D341Med (cell line): Measurements from ENCODE around the gene SHC2.
A peak's percentile ranks its signal among the peaks of the same experiment; 100 is the strongest.
"Not testable (repeated sequence)": the region's sequence is repeated elsewhere in the genome, so short reads cannot be mapped to it uniquely, and the experiment has no call there.

Experiments
- DNase-seq: peaks from one replicate; pipeline ENCODE4 v3.0.0; 2012; ENCODE audit warnings: low spot score

Gene SHC2

DNA sequence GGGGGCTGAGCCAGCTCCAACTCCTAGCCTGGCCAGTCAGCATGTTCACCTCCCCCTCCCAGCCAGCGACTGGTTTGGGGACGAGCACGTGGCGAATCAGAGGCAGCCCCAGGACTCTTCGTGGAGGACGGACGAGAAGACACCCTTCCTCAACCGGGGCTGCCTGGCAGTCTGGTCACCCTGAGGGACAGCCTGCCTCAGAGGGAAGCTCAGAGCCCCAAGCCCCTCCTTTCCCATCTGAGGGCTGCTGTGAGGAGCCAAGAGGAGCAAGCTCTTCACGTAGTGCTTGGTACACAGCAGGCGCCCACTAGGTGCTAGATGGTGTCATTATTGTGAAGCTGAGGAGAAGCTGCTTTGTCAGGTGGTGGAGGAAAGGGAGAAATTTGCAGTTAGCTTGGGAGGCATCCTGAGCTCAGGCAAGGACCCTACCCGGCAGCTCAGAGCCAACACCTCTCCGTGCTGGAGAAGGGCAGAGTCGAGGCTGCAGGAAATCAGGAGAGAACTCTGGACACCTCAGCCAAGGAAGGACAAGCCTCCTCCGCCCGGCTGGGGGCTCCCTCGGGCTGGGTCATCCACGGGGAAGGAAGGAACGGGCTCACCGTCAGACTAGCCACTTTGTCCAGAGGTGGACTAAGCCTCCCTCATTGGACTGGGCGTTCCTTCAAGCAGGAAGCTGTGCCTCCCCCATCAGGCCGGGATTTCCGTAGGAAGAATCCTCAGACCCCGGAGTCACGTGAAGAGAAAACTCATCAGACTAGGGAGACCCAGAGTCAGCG lies 37.0 kb downstream of the SHC2 start:
- no peak for DNase-seq

DNA sequence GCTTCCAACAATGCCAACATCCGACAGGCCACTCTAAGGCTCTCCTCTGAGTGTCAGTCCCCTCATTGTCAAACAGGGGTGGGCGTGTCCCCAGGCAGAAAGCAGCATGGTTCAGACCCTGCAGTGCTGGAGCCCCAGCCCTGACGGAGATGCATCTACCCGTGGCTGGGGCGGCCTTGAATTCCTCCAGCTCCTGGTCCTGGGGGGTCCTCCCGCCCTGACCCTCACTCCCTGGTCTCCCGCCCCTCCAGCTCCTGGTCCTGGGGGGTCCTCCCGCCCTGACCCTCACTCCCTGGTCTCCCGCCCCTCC lies 38.0 kb downstream of the SHC2 start:
- DNase-seq: not testable (repeated sequence)

DNA sequence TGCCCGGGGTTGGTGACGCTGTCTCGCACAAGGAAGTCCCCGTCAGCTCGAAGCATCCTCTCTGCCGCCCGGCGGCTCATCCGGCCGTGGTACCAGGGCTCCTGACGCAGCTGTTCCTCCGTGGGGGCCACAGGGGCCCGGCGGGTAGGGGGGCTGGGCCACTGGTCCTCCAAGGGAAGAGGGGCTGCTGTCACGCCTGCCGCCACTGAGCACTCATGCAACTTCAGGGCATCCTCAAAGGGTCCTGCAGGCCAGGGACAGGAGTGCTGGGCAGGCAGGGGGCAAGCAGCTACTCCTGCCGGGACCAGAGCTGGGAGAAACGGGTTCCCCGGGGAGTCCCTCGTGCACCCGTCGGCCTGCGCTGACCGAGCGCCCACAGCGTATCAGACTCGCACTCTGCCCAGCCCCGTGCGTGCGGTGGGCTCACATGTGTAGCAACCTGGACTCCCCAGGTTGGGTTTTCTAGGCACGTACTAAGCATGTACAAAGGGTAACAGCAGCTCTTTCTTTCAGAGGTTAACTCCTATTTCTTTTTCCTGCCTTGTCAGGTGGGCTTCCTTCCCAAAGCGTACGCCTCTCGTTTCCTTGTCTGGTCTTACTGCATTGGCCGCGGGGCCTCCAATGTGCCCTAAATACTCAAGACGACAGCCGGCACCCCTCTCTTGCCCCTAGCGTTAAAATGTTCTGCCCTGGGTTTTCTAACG lies 38.5 kb downstream of the SHC2 start:
- no peak for DNase-seq

DNA sequence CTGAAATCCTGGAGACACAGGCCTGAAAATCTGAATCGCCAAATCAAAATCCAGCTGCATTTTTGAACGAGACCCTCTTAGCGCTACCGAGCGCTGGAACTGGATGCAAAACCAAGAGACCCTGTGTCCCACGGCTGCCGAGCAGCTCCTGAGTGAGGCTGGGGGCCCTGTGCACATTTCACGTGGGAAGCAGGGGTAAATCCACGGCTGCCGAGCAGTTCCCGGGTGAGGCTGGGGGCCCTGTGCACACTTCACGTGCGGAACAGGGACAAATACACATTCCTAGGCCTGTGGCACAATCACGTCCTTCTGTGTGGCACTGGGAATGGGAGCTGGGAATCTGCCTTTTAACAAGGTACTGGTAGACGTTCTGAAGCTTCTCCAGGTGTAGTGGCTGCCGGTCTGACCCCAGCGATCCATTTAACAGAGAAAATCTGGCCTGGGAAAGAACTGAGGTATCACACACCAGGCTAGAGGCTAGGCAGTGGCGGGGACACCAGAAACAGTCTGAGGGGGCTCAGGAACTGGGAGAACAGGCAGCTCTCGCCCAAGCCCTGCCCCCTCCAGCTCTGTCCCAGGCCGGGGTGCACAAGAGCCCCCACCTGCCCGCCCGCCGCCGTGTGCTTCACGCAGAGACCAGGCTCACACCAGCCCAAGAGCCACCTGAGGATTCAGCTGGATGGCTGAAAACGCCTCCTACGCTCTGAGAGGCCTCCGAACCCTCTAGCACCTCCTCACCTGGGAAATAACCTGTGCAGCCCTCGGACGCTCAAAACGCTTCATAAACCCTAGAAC lies 40.9 kb downstream of the SHC2 start:
- no peak for DNase-seq

DNA sequence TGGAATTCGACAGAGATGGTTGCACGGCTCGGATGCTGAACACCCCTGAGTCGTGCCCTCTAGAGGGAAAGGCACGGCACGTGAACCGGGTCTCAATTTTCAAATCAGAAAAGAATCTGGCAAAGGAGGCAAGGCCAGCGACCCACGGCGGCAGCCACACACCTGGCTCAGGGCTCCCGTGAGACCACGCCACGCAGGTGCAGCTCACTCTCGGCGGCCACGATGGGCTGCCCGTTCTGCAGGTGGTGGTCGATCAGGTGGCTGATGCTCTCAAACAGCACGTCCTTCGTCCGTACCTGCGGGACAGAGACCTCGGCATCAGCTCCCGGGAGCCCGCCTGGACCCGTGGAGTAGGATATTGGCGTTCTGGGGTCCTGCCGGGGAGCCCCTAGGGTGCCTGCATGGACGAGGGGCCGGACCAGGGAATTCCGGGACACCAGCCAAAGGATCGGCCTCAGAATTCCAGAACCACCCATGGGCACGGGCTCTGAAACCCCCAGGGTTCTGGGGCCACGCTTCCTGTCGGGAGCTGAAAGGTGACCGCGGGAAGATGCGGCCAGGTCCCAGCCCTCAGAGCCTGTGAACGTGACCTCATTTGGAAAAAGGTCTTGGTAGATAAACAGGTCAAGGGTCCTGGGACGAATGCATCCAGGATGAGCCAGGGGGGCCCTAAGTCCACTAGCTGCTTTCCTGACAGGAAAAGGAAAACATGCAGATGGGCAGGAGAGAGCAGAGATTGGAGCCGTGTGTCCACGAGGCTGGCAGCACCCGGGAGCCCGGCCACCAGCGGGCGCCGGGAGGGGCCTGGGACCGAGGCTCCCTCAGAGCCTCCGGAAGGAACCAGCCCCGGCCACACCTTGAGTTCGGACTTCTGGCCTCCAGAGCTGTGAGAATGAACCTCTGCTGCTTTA lies 41.8 kb downstream of the SHC2 start:
- DNase-seq: no peak

DNA sequence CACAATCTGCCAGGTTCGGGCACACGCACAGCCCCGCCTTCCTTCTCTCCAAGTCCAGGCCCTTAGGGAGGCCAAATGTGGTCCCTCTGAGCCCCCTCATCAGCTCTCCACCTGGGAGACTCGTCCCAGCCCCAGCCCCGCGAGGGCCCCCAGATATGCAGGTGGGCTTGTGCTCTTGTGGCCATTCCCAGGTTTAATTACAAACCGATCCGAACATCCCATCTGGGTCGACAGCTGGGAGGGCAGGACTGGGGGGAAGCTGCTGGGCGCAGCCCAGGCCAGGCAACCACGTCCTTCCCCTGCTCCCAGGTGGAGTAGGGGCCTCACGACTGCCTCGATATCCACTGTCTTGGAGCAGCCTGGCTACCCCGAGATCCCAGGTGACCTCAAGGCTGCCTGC lies 44.4 kb downstream of the SHC2 start:
- no peak for DNase-seq

DNA sequence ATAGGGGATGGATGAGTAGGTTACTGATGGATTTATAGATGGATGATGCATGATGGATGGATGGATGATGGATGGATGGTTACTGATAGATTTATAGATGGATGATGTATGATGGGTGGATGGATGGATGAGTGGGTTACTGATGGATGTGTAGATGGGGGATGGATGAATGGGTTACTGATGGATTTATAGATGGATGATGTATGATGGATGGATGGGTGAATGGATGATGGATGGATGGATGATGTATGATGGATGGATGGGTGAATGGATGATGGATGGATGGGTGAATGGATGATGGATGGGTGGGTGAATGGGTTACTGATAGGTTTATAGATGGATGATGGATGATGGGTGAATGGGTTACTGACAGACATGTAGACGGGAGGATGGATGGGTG lies 45.5 kb downstream of the SHC2 start:
- DNase-seq: no peak

DNA sequence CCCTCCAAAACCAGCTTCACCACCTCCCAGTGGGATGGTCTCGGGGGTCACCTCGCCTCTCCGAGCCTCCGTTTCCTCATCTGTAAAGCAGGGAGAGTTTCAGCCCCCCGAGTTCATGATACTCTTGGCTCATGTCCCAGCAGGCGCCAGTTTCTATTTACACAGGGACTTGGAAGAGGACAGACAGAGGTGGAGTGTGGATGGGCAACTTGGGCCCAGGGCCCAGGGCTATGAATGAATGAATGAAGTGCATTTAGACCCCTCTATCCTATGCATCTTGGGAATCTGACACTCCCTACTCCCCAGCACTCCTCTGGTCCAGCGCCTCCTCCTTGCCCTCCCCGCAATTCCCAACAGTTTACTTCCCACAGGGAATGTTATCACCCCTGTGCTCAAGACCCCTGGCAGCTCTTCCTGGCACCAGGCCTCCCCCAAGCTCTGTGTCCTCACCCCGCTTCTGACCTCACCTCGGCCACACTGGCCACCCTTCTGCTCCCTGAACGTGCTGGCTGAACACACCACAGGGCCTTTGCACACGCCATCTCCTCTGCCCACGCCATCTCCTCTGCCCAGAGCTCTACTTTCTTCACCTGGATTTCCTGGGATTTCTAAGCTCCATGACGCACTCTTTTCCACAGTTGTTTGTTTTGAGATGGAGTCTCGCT lies 46.9 kb downstream of the SHC2 start:
- no peak for DNase-seq

DNA sequence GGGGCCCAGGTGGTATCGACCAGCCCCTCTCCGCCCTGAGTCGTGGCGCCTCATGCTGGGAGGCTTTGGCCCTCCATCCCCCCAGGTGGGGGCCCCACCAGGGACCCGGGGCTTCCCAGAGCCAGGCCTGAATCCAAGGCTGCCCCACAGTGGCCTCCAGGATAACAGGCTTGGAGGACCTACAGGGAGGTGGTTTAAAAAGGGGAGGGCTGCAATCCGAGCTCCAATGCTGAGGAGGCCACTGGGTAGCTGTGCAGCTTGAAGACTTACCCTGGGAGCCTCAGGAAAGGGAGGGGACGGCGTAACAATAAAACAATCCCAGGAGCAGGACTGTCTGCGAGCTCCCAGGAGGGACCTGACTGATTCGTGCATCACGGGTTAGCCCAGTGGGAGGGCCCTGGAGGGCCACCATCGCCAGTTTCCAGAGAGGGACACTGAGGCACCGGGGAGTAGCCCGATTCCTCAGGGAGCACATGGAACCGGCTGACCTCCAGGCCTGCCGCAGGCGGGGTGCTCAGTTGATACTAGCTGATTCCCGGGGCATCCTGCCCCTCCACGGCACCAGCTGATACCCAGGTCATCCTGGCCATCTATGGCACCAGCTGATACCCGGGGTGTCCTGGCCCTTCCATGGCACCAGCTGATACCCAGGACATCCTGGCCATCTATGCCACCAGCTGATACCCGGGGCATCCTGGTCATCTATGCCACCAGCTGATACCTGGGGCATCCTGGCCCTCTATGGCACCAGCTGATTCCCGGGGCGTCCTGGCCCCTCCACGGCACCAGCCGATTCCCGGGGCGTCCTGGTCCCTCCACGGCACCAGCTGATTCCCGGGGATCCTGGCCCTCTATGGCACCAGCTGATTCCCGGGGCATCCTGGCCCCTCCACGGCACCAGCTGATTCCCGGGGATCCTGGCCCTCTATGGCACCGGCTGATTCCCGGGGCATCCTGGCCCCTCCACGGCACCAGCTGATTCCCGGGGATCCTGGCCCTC lies 48.2 kb downstream of the SHC2 start:
- no peak for DNase-seq

DNA sequence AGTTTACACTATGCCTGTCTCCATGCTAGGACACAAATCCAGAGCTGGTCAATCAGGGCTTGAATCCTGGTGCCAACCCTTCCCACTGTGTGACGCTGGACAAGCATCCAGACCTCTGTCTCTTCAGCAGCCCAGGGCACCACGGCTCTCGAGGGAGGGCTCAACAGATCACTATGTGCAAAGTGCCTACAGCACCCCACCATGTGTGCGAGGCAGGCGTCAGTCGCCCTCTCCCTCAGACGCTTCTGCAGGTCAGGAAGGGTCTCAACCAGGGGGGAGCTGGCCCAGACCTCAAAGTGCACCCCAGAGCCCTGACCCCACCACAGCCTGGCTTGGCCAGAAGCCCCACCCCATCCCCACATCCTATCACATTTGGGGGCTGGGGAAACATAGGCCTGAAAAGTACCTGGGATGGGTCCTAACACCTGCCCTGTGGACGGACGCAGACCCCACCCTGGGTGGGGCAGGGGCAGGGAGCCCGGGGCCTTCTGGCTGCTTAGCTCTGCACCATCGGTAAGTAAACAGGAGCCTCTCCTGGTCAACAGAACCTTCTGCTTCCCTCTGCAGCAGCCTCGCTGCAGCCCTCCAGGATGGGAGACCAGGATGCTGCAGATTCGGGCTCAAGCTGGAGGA lies 49.0 kb downstream of the SHC2 start:
- no peak for DNase-seq

DNA sequence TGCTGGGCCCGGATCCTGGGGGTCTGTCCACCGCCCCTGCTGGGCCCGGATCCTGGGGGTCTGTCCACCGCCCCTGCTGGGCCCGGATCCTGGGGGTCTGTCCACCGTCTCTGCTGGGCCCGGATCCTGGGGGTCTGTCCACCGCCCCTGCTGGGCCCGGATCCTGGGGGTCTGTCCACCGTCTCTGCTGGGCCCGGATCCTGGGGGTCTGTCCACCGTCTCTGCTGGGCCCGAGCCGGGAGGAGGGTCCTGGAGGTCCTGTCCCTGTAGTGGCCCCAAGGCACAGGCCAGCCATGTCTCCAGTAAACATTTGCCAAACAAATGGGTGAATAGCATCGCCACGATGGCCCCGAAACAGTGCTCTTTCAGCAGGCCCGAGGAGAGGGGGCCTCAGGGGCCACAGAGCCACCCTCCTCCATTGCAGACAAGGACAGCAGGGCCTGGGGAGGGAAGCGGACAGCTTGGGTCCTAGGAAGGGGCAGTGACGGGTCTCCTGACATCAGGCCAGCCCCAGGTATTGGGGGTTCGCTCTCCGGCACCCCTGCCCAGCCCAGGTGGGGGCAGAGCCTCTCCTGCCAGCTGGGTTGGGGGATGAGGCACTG lies 49.6 kb downstream of the SHC2 start:
- DNase-seq: not testable (repeated sequence)

DNA sequence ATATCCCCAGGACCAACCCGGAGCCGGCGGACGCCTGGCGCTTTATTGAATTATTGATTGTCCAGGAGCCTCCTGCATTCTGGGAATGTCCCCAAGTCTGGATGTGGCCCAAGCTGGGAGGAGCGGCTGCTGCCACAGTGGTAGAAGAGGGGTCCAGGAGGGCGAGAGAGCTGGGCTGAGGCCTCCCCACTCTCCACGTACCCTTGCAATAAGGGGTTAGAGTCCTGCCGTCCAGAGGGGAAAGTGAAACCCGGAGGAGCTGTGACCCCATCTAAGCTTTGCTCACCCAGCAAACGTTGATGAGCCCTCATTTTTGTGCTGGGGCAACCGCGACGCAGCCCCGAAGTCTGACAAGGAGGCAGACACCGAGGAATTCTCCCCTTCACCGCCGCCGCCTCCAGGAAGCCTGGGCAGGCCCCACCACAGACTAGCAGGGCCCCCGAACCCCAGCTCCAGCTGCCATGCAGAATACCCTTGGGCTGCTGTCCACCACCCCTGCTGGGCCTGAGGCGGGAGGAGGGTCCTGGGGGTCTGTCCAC lies 50.5 kb downstream of the SHC2 start:
- no peak for DNase-seq

DNA sequence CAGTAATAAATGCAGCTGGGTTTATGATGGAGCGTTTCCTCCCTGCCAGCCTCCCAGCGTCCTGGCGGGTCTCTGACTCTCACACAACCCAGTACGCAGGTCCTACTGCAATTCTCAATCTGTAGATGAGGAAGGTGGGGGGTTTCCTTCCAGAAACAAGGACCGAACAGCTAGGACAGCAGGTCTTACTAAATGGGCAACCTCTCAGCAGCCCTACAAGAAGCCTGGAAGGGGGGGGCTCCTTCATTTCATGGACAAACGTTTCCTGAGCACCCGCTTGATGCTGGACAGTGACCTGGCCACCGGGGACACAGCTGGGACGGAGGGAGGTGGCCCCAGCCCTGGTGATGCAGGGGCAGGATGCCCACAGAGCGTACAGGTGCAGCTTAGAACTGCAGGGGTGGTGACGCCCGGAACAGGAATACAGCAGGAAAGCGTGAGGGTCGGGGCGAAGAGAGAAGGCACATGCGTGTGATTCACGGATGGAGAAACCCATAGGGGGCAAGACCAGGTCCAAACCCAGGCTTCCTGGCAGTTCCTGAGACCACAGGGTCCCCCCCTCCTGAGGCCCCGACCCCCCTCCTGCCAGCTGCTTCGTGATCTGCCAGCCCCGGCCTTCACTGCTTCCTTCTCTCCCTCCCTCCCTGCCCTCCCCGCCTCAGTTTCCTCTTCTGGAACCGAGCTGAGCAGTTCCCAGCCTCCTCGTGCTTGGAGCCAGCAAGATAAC lies 51.2 kb downstream of the SHC2 start:
- peak; percentile 58 for DNase-seq

DNA sequence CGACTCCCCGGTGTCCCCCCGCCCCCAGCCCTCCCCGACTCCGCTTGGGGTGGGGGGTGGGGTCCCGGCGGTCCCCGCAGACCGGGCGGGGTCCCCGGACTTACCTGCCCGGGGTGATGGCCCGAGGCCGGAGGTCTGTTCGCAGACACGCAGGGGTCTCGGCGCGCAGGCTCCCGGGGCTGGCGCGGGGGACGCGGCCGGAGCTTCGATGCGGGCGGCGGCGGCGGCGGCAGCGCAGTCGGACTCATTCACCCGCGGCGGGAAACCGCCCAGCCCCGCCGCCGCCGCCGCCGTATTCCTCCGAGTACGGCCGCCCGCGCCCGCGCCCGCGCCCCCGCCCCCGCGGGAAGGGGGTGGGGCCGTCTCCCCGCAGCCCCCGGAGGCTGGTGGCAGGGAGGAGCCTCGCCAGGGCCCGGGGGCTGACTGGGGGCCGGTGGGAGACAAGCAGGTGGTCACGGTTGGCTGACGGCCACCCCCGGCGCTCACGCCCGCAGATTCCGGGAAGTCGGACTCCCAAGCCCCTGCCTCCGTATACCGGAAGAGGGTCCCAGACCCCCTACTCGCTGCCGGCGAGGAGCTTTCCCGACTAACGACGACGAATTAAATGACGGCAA lies 51.8 kb downstream of the SHC2 start, which contains the start of gene C2CD4C:
C2CD4C (minus strand) TSS at position 246 of the 614 bp plus-strand sequence. CDS start 786 bp downstream, outside the sequence.
- peak; percentile 79 for DNase-seq

DNA sequence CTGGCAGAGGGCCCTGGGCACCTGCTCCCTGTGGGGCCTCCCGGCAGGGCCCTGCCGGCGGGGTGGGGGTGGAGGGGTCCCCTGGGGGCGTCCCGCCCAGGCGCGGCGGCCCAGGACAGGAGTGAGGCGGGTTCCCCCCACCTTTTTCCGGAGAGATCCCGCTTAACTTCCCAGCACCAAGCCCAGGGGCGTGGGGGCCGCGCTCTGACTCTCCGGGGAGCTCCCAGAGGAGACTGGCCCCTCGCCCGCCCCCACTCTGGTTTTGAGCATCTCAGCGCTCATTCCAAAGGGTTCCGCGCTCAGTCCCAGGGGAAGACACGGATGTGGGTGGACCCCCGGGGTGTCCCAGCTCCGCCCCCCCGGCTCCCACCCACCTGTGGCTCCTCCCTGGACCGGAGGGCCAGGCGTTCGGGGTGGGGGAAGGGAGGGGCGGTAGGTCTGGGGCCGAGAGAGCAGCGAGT lies 52.4 kb downstream of the SHC2 start:
- peak; percentile 48 for DNase-seq

DNA sequence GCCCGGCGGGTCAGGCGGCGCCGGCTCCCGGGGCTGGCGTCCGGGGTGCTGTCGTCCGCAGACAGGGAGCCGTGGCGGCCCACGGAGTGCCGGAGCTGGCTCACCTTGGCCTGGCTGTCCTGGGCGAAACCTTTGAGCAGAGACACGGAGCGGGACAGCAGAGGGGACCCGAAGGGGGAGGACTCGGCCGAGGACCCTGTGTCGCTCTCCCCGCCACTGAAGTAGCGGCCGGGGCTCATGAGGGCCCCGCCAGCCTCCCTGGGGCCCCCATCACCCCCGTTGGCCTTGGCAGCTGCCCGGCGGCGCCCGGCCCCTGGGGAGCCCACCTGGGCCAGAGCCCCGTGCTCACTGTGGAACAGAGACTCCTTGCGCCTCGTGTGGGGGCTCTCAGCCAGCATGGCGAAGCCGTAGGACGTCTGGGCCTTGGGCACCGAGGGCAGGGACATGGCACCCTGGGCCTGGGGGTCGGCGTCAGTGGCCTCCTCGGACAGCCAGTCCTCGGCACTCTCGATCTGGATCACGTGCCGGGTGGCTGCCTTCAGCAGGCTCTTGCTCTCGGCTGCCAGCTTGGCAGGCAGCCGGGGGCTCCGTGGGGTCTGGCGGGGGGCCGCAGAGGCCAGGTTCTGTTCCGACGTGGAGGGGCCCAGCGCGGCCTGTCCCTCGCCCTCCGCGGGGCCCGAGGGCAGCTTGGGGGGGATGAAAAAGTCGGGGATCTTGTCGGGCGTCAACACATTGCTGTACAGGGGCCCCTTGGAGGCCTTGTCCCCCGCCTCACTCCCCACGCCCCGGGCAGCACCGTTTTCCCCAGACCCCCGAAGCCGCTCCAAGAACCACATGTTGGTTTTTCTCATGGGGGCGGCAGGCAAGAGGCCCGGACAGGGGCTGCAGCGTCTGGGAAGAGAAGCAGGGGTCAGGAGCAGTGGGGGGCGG lies 53.1 kb downstream of the SHC2 start:
- no peak for DNase-seq
